ENCODE results near the gene TMEM178B.
"Not testable (repeated sequence)": the region's sequence is repeated elsewhere in the genome, so short reads cannot be mapped to it uniquely, and the experiment has no call there.

TMEM178B gene

GRCh38 chr7:141181812-141182211, 107.9 kb downstream of the TMEM178B start:
- DNase-seq (ENCODE audit: low read depth in 2 of 3, low spot score in 2 of 3), result no peak

- DNase-seq (ENCODE audit: low read depth in 2 of 3, low spot score in 2 of 3), result no peak
Measured at GRCh38 chr7:141184532-141185190, 110.8 kb downstream of the TMEM178B start.

DNA sequence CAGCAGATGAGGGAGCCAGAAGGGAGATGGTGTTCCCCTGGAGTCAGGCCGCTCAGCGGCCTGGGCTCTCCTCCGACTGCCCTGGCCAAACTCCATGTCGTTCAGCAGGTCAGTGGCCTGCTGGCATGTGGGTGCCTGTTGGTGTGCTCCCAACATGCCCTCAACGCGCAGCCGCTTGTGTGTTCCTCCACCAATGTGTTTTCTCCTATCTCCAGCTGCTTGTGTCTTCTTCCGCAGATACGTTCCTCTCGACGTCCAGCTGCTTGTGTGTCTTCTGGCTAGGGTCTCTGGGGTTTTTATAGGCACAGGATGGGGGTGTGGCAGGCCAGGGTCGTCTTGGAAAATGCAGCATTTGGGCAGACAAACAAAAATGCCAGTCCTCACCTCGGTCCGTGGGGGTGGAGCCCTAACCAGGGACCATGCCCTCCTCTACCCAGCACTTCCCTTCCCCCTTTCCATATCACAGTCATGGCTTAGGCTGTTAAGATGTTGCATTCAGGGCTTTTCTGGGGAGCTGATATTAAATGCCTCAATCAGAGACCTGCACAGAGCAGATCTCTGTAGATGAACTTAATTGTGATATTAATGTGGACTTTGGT, 111.6 kb downstream of the TMEM178B start:
- DNase-seq (ENCODE audit: low read depth in 2 of 3, low spot score in 2 of 3), result no peak

DNA sequence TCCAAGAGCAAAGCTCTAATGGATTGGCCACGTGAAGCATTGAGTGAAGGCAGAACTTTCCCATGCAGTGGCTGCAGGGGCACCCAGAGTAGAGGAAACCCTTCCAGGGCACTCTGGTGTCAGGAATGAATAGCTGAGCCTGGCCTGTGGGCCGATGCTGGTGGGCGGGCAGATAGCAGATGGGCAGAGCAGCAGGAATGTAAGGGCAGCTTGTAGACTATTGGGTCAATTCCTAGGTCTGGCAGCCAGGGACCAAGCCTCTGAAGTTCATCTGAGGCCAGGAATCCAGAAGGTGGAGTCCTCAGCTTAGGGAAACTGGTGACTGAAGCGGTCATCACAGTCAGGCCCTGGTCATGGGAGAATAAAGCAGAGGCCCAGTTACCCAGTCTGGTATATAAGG, 115.4 kb downstream of the TMEM178B start:
- DNase-seq (ENCODE audit: low read depth in 2 of 3, low spot score in 2 of 3), result no peak

GRCh38 chr7:141190495-141190894, 116.6 kb downstream of the TMEM178B start:
- no peak for DNase-seq (ENCODE audit: low read depth in 2 of 3, low spot score in 2 of 3)

DNA sequence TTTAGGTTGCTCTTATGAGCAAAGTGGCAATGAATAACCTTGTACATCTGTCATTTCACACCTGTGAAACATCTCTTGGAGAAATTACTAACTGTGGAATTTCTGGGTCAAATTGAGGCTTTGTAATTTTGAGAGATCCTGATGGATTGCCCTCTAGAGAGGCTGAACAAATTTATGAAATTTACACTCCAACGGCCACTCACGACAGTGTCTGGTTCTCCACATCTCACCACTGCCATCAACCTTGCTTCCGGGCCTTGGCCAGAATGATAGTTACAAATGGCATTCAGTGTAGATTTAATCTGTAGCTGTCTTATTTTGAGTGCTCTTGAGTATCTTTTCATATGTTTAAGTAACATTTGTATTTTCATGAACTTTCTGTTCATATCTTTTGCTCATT, 117.4 kb downstream of the TMEM178B start:
- DNase-seq (ENCODE audit: low read depth in 2 of 3, low spot score in 2 of 3), result no peak

GRCh38 chr7:141193066-141193465, 119.2 kb downstream of the TMEM178B start:
- no peak for DNase-seq (ENCODE audit: low read depth in 2 of 3, low spot score in 2 of 3)

DNA sequence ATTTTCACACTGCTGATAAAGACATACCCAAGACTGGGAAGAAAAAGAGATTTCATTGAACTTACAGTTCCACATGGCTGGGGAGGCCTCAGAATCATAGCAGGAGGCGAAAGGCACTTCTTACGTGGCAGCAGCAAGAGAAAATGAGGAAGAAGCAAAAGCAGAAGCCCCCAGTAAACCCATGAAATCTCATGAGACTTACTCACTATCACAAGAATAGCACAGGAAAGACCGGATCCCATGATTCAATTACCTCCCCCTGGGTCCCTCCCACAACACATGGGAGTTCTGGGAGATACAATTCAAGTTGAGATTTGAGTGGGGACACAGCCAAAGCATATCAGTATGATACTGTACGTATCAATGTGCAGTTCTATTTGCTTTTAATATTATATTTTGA, 121.9 kb downstream of the TMEM178B start:
- not testable (repeated sequence) for DNase-seq (ENCODE audit: low read depth in 2 of 3, low spot score in 2 of 3)

DNA sequence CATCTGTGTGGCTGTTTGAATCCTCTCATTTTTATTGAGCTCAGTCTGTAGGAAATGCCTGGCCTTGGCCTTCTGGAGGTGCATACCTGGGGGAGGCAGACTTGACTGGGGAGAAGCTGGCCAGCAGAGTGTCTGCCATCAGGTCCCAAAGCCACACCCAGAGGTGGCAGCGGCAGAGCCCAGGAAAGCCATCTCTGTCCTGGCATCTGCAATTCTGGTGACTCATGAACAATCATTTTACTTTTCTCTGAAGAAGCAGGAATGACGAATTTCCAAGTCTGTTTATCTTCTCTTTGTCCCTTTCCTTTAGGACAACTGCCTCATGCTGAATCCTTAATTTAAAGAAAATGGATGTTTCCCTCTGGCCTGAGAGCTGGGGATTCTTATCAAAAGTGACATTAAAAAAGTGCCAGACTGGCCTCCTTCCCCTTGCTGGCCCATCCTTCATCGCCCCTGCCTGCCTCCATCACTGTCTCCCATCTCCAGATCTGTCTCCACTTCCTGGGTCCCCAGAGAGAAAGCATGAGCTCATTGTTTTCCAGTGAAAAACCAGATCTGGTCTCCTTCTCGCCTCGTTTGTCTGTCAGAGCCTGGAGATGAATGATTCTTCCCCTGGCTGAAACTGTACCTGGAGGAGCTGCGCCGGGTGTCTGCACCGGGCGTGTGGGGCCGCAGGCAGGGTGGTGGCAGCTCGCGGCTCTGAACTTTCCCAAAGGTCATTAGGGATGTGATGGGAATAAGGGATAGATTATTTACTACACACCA, 124.5 kb downstream of the TMEM178B start:
- DNase-seq (ENCODE audit: low read depth in 2 of 3, low spot score in 2 of 3), result no peak

DNA sequence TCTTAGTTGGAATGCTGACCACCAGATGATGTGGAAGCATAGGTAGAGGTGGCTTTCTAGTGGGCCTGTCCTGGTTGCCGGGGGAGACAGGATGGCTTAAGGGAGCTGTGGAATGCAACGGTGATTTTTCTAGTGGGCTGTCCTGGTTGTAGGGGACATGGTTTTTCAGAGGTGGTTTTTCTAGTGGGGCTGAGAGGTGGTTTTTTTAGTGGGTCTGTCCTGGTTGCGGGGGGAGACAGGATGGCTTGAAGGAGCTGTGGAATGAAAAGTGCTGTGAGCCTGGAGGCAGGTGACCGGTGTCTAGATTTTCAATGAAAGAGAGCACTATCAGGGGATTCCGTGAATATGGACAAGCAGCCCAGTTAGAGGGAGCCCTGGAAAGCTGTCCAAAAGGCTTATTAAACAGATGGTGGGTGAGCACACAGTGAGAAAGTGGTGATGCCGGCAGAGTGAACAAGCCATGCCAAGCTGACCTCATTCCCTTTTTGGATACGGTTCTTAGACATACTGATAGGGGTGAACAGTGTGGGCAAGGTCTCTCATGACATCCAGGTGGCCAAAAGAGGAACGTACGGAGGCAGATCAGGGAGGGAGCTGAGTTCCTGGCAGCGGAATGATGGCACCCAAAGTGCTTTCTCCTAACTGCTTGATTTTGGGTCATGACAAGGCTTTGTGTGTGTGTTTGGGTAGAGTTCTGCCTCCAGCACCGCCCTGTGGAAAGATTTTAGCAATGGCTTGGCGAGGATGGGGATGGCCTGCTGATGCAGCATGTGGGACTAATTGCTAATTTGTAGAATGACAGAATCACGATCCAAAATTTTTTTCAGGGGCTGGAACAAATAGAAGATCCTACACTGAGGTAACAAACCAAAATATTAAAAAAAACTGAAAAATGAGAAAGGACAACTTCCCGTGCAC, 126.6 kb downstream of the TMEM178B start:
- DNase-seq (ENCODE audit: low read depth in 2 of 3, low spot score in 2 of 3), result no peak

DNA sequence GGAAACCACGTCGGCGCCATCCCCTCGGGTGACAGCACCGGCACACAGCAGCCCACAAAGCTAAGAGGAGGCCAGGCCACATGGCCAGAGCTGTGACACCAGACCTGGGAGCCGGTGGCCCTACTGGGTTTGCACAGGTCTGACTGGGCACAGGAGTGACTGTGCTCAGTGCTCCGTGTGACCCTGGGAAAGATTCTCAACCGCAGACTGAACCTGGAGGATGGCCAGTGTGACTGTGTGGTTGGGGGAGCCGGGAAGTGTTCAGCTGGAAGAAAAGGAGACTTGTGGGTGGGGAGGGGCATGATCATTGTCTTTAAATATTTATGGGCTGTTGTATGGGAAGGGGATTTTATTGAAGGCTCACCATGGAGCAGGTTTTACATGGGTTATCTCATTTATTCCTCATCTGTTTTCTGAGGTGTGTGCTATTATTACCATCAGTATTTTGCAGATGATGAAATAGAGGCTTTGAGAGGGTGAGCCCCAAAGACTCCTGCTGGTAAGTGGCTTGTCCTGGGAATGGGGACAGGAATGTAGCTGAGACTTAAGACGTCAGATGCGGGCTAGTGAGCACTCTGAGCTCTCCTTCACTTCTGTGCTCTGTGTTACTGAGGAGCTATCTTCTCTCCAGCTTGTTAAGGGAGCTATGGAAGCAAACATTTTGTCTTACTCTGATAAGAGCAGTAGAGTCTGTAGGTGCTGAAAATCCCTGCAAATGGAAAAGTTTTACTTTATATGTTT, 127.5 kb downstream of the TMEM178B start:
- DNase-seq (ENCODE audit: low read depth in 2 of 3, low spot score in 2 of 3), result no peak

DNA sequence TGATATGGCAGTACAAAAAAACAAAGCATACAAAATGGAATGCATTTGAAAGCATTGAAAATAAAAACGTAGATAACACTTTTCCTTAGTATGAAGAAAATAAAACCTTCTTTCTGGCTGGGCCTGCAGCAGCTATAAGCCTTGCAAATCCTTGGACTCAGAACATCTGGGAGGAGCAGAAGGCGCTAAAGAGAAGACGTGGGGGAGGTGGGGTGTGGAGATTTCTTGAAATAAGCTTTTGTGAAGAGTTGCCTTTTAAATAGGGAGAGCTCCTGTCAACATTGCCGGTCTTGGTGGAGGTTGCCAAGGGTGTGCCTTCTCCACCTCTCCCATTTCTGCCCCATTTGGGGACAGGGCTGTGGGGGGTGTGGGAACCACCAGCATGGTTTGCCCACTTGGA, 128.7 kb downstream of the TMEM178B start:
- DNase-seq (ENCODE audit: low read depth in 2 of 3, low spot score in 2 of 3), result no peak

DNA sequence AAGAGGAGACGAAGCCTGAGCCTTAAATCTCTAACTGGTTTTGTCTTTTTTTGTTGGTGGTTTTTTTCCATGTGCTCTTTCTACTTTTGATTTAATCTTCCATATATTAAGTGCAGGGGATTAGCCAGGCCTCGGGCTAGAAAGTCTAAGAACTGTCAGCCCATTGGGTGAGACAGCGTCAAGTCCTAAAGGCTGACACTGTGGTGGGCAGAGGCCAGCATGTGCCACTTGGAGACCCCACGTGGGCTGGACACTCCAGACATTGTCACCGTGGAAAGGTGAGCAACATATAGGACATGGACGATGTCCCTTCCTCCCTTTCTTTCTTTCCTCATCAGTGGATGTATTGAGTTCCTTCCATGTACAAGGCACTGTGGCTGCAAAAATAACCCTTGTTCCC, 129.3 kb downstream of the TMEM178B start:
- DNase-seq (ENCODE audit: low read depth in 2 of 3, low spot score in 2 of 3), result no peak

DNA sequence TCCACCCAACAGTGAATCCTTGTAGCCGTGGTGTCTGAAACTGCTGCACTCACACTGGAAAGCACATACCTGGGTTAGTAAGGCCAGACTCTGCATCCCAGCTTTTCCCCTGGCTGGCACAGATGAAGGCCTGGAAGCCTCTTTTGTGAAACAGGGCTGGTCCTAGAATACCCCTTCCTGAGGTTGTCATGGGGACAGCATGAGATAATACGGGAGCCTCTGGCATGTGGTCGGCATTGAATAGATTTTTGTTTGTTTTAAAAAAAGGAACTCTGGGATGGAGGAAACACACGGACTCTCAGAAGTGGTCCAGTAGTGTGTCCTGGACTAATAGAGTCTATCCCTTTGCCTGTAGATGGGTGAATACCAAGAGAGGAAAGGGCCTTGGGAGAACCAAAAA, 129.7 kb downstream of the TMEM178B start:
- DNase-seq (ENCODE audit: low read depth in 2 of 3, low spot score in 2 of 3), result no peak

- DNase-seq (ENCODE audit: low read depth in 2 of 3, low spot score in 2 of 3), result no peak
Measured at GRCh38 chr7:141207661-141208060, 133.8 kb downstream of the TMEM178B start.

DNA sequence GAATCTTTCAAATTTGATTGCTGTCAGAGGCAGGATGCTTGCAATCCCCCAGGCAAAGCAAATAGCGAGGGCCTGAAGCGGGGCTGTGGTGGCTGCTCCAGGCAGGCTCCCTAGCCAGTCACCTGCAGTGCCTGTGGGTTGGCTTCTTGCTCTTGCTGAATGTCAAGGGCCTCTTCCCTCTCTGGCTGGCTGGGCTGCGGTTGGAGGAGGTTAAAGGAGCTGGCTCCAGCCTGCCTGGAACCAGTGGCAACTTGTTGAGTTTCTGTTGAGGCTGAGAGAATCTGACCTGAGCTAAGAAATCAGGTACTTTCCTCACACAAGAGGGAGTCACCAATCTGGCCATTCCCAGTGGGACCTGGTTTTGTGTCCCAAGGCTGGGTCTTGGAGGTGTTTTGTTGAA, 134.7 kb downstream of the TMEM178B start:
- no peak for DNase-seq (ENCODE audit: low read depth in 2 of 3, low spot score in 2 of 3)

DNA sequence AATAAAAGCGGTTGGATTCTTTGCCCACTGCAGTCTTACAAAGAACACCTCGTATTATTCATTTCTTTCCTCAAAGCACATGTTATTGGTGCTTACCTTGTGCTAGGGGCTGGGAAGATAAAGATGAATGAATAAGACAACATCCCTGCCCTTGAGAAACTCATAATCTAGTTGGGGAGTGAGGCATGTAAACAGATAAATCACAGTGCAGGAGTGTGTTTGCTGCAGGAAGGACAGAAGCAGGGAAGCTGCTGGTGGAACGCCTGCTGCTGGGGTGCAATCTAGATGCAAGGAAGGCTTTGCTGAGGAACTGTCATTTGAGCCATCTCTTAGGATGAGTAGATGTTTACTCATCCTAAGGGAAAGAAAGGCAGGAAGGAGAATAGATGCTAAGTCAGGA, 135.6 kb downstream of the TMEM178B start:
- DNase-seq (ENCODE audit: low read depth in 2 of 3, low spot score in 2 of 3), result no peak

- DNase-seq (ENCODE audit: low read depth in 2 of 3, low spot score in 2 of 3), result no peak
Measured at GRCh38 chr7:141210862-141211261, 137.0 kb downstream of the TMEM178B start.

GRCh38 chr7:141213226-141213625, 139.4 kb downstream of the TMEM178B start:
- no peak for DNase-seq (ENCODE audit: low read depth in 2 of 3, low spot score in 2 of 3)

DNA sequence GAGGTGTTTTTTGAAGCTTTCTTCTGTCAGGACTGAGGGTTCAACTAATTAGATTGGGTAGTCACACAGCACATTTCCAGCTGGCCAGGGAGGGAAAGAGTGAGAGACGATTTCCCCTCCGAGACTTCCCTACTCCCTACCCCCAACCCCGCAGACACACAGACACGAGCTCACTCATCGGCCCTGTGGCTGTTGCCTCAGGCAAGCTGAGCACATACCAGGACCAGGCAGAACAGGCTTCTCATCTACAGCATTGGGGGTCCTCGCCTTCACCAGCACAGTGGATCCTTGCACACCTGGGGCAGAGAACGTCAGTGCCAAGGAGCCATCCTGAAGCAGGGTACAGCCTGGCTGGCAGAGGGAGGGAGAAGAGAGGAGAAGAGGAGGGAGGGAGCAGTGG, 144.1 kb downstream of the TMEM178B start:
- no peak for DNase-seq (ENCODE audit: low read depth in 2 of 3, low spot score in 2 of 3)

DNA sequence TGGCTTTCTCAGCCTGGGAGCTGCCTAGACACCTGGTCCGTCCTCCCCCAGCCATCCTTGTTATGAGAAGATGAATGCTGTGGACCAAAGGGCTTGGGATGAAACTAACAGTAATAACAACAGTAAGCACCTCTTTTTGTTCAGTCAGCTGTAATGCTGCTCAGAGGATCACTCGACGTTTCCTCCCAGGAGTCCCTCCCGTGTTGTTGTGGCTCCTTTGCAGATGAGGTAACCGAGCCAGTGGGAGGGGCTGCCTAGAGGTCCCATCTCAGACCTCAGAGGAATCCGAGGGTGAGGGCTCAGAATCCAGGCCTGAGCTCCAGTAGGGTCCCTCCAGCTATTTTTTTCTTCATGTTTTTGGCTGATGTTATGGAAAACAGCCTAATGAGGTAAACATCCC, 145.1 kb downstream of the TMEM178B start:
- DNase-seq (ENCODE audit: low read depth in 2 of 3, low spot score in 2 of 3), result no peak

Measured in activated CD8-positive, alpha-beta memory T cell treated with anti-CD3 and anti-CD28 coated beads for 48 hours (primary cell).